Left ventricle myocardium inferior (tissue), 1 donor: ENCODE data around the gene TRIM37. TPM values are rescaled to one million over a fixed set of nuclear protein-coding genes. Genes with fewer than 3 reads are reported as not detected.

Experiments
- DNase-seq: peaks from one replicate; pipeline ENCODE4 v3.0.0-alpha.2; 2020
- H3K27ac ChIP-seq: fragments of 200-600 bp; replicated peaks from 2 replicates; pipeline ENCODE4 v1.8.0; 2021
- H3K27me3 ChIP-seq: fragments of 200-600 bp; 2 replicates; pipeline ENCODE4 v1.8.0; 2021; ENCODE audit warnings: low read depth
- H3K36me3 ChIP-seq: fragments of 200-600 bp; 2 replicates; pipeline ENCODE4 v1.8.0; 2021
- H3K4me1 ChIP-seq: fragments of 200-600 bp; 2 replicates; pipeline ENCODE4 v1.8.0; 2021
- H3K4me3 ChIP-seq: fragments of 200-600 bp; 2 replicates; pipeline ENCODE4 v1.8.0; 2021; ENCODE audit warnings: mild to moderate bottlenecking, moderate library complexity
- H3K9me3 ChIP-seq: fragments of 200-600 bp; replicated peaks from 2 replicates; pipeline ENCODE4 v1.8.0; 2021
- CTCF ChIP-seq: fragments of 200-600 bp; IDR thresholded peaks from 2 replicates; pipeline ENCODE4 v1.8.0; 2021; ENCODE audit warnings: antibody characterized with exemption, mild to moderate bottlenecking, borderline replicate concordance
- intact Hi-C: fragments of 100-400 bp; cut with micrococcal nuclease; formaldehyde crosslinking; loops from one replicate; pipeline ENCODE4 v1.11.0; 2022
- total RNA-seq: library from RNA; stranded (reverse); fragmentation: NEBNext Ultra II Directional; extraction: Animal tissue kit (Norgen Biotek cat#: 25700); gene quantifications from one replicate; pipeline ENCODE4 v1.2.1, GENCODE V29; 2021
- donor health status: DM: no; HTN: yes; CAD: no; lungs with severe emphysema.

The TRIM37 gene
- total RNA-seq, 1 donor from 2014 or later, result 20.9 TPM

GRCh38 chr17:59056857-59057256 is 49.8 kb downstream of the TRIM37 start:
- no peak for DNase-seq
- H3K4me3 ChIP-seq, result no peak overlapping the region
- intact Hi-C loops, result no loop called here
- no peak for TF ChIP-seq CTCF
- no peaks in the 10 kb centered on the region for H3K27me3 ChIP-seq
- H3K36me3 ChIP-seq, result peaks cover 83% of the 10 kb centered on the region
- H3K4me1 ChIP-seq, result no peaks in the 10 kb centered on the region
- H3K9me3 ChIP-seq, result no peaks in the 10 kb centered on the region
- no peak overlapping the region for H3K27ac ChIP-seq

GRCh38 chr17:59049798-59050197 is 56.9 kb downstream of the TRIM37 start:
- Histone ChIP-seq H3K4me3 (no peak overlapping the region), H3K36me3 (peaks cover 79% of the 10 kb centered on the region), H3K9me3 (no peaks in the 10 kb centered on the region), H3K4me1 (no peaks in the 10 kb centered on the region), H3K27me3 (no peaks in the 10 kb centered on the region), H3K27ac (no peak overlapping the region)
- intact Hi-C loops, result no loop called here
- TF ChIP-seq CTCF, result no peak
- DNase-seq, result no peak

- Histone ChIP-seq H3K4me1 (no peaks in the 10 kb centered on the region), H3K36me3 (peaks cover 86% of the 10 kb centered on the region), H3K4me3 (no peak overlapping the region), H3K9me3 (no peaks in the 10 kb centered on the region), H3K27ac (no peak overlapping the region), H3K27me3 (no peaks in the 10 kb centered on the region)
- intact Hi-C loops, result no loop called here
- no peak for DNase-seq
- no peak for TF ChIP-seq CTCF
Observed at GRCh38 chr17:59047616-59048015, 59.1 kb downstream of the TRIM37 start.

- Histone ChIP-seq H3K9me3 (no peaks in the 10 kb centered on the region), H3K27ac (no peak overlapping the region), H3K4me1 (no peaks in the 10 kb centered on the region), H3K4me3 (no peak overlapping the region), H3K27me3 (no peaks in the 10 kb centered on the region), H3K36me3 (peaks cover 90% of the 10 kb centered on the region)
- intact Hi-C loops, result no loop called here
- DNase-seq, result no peak
- TF ChIP-seq CTCF, result no peak
Observed at GRCh38 chr17:59046192-59046591, 60.5 kb downstream of the TRIM37 start.

GRCh38 chr17:59038734-59039133 is 67.9 kb downstream of the TRIM37 start:
- no peak for TF ChIP-seq CTCF

GRCh38 chr17:59037960-59038359 is 68.7 kb downstream of the TRIM37 start:
- TF ChIP-seq CTCF, result no peak
- Histone ChIP-seq H3K9me3 (no peaks in the 10 kb centered on the region), H3K27me3 (no peaks in the 10 kb centered on the region), H3K36me3 (peaks cover 67% of the 10 kb centered on the region), H3K4me1 (peaks cover 13% of the 10 kb centered on the region), H3K4me3 (no peak overlapping the region), H3K27ac (no peak overlapping the region)
- DNase-seq, result no peak
- intact Hi-C loops, result no loop called here

More at GRCh38 chr17:59038734-59039133, 67.9 kb downstream of the TRIM37 start:
- Histone ChIP-seq H3K4me1 (peaks cover 13% of the 10 kb centered on the region), H3K27ac (peak overlapping the region; percentile 1), H3K27me3 (no peaks in the 10 kb centered on the region), H3K4me3 (no peak overlapping the region), H3K36me3 (peaks cover 67% of the 10 kb centered on the region), H3K9me3 (no peaks in the 10 kb centered on the region)
- no peak for DNase-seq
- intact Hi-C loops, result no loop called here
